Activated CD4-positive, alpha-beta T cell treated with anti-CD3 and anti-CD28 coated beads for 48 hours (primary cell): Measurements from ENCODE around the gene PIK3R3.
"Not testable (repeated sequence)": the region's sequence is repeated elsewhere in the genome, so short reads cannot be mapped to it uniquely, and the experiment has no call there.

Source experiments
- DNase-seq: peaks from one replicate; pipeline ENCODE4 v3.0.0-alpha.2; 2020

PIK3R3 gene

DNA sequence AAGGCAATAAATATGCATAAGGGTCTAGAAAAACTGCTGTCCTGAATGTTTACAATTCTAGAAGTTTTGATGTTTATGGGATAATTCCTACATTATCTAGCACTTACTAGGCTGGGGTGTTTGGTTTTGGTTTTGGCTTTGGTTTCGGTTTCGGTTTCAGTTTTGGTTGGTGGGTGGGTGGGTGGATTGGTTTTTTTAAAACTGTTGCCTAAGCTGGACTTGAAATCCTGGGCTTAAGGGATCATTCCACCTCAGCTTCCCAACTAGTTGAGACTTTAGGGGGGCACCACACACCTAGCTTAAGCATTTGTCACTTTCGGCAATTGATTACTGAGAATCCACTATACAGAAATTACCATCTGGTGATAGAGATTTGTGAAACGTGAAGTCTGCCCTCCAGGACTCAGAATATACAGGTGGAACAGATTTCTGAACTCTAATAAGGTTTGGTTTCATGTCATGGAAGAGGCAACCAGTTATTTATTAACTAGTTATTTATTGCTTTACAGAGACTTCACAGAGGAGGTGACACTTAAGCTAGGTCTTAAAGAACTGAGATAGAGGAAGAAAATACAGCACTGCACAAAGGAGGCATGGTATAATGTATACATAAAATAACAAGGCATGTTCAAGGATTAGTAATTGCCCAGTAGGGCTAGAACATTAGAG, 69.6 kb downstream of the PIK3R3 start:
- DNase-seq = peak; percentile 63

DNA sequence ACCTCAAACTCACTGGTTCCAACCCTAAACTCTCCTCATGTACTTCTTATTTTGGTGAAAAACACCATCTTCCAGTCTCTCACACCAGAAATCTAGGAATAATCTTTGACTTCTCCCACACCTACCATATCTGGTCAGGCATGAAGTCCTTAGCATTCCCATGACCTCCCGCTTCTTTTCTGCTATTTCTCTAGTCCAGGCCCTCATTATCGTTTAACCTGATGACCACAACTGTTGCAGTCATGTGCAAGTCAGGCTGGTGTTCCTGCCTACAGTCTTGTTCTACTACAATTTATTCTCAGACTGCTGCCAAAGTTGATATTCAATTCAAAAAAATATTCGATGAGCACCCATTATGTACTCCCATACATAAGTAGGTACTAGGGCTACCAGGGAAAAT, 71.3 kb downstream of the PIK3R3 start:
- no peak for DNase-seq

DNA sequence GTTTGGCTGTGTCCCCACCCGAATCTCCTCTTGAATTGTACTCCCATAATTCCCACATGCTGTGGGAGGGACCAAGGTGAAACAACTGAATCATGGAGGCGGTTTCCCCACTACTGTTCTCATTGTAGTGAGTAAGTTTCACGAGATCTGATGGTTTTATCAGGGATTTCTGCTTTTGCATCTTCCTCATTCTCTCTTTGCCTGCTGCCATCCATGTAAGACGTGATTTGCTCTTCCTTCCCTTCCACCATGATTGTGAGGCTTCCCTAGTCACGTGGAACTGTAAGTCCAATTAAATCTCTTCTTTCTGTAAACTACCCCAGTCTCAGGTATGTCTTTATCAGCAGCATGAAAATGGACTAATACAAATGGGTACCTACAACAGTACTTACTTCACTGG, 73.5 kb downstream of the PIK3R3 start:
- no peak for DNase-seq

DNA sequence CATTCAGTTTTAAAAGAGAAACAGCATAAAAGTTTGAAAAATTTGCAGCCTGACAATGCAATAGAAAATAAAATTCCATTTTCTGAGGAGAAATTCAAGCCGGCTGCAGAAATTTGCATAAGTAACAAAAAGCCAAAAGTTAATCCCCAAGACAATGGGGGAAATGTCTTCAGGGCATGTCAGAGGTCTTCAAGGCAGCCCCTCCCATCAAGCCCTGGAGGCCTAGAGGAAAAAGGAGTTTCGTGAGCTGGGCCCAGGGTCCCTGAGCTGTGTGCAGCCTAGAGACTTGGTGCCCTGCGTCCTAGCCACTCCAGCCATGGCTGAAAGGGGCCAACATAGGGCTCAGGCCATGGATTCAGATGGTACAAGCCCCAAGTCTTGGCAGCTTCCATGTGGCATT, 74.6 kb downstream of the PIK3R3 start:
- DNase-seq = no peak

DNA sequence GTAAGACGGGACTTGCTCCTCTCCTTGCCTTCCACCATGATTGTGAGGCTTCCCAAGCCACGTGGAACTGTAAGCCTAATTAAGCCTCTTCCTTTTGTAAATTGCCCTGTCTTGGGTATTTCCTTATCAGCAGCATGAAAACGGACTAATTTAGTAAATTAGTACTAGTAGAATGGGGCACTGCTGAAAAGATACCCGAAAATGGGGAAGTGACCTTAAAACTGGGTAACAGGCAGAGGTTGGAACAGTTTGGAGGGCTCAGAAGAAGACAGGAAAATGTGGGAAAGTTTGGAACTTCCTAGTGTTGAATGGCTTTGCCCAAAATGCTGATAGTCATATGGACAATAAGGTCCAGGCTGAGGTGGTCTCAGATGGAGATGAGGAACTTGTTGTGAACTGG, 75.2 kb downstream of the PIK3R3 start:
- not testable (repeated sequence) for DNase-seq

DNA sequence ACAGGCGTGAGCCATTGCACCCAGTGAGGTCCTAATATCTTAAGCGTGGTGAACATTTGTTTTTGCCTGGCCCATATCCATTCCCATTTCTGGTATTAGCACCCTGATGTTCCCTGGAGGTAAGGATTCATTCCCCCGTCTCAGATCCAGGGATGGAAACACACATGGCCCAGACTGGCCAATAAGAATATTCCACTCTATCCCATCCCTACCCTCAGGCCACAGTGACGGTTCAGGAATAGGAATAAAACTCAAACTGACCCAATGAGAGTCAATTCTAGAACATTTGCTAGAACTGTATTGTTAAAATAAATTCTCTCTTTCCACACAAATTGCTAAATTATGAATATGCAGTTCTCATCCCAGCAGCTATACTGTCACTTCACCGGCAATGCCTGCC, 76.1 kb downstream of the PIK3R3 start:
- no peak for DNase-seq

DNA sequence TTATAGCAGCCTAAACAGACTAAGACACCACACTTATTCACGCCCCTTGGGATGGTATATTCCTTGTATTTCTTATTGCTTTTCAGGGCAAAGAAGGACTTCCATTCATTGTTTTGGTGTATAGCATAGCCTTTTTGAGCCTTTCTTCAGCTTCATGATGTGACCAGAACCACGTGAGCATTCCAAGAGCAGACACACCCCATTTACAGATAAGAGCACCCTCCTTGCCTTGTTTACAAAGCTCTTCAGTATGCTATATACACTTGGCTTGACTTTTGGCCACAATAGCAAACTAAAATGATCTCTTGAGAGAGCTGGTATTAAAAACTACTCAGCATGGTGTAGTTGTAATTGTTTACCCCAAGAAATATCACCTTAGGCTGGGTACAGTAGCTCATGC, 78.7 kb downstream of the PIK3R3 start:
- DNase-seq = no peak

DNA sequence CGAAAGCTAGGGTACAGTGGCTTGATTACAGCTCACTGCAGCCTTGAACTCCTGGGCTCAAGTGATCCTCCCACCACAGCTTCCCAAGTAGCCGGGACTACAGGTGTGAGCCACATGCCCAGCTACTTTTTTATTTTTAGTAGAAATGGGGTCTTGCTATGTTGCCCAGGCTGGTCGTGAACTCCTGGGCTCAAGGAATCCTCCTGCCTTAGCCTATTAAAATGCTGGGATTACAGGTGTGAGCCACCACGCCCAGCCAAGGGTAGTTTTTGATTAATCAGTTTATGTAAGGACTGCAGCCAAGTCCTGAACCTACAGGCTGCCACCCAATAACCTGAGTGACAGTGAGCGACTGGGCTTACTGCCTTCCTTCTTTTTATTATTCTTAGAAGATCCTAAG, 88.3 kb downstream of the PIK3R3 start:
- DNase-seq = no peak

DNA sequence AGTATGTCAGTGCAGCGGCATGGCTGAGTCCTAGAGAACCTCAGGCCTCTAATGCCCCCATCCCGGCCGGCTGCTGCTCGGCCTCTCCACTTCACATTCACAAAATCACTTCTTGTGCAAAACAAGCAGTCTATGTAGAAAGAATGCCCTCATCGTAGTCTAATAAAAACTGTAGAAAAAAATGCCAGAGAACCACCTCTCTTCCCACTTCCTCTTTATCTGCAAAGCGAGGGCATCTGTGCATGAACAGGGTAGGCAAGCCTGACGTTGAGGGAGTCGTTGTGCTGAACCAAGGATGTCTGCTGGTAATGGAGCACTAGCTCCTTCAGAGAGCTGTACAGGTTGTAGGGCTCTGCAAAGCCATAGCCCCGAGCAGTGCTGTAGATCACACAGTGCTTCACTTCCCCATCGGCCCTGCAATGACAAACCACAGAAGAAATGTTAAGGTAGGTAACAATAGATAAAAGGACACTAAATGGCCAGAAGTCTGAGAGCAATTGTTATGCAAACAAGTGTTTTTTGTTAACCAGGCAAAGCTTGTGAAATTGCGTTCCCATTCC, 88.9 kb downstream of the PIK3R3 start:
- DNase-seq = no peak

DNA sequence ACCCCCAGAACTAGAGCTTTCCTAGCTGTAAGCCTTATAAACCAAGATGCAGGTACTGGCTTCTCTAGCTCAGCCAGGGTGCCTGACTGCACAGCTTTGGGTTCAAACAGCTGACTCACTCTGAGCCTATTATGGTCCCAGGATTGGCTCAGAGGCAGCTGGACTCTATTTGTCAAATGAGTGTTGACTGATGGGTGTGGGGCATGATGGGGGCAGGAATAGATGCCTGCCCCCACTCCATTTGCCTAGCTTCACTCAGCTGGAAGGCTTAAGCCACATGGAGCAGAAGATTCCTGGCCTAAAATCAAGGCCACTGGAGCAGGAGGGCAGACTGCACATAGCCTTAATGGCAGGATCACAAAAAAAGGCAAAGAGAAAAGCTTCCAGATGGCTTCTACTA, 90.5 kb downstream of the PIK3R3 start:
- no peak for DNase-seq

DNA sequence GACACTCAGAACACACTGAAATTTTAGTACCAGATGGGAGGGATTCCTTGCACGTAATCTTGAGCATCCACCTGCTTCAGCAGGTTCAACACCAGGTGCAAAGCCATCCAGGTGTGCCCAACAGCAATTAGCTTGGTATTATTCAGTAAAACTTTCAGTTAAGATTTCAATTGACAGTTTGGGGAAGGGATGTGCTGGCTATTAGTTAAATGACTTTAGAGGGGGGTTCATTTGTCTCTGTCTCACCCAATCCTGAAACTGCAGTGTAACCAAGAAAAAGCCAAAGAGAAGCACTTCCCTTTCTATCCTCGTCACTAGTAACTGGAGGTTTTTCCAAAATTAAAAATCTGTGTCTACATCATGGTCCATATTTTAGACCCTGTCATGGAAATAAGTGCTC, 90.9 kb downstream of the PIK3R3 start:
- DNase-seq = no peak

DNA sequence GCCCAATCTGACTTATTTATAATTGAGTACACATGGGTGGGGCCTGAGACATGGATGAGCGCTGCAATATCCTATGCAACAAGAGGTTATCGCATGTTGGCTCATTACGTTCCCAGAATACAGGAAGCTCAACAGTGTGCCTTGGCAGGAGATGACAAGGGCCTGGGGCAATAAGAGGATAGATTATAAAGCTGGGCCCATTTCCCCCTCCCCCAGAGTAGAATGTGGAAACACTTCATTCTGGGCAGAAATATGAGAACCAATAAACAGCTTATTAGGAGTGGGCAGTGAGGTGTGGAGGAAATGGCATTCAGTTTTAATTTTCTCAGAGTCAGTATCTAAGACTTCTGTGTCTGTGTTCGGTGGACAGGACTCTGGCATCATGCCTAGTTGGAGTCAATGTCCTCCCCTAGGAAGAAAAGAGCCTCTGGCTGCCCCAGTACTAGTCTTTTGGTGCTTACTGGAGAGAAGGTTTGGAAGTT, 92.8 kb downstream of the PIK3R3 start:
- no peak for DNase-seq

DNA sequence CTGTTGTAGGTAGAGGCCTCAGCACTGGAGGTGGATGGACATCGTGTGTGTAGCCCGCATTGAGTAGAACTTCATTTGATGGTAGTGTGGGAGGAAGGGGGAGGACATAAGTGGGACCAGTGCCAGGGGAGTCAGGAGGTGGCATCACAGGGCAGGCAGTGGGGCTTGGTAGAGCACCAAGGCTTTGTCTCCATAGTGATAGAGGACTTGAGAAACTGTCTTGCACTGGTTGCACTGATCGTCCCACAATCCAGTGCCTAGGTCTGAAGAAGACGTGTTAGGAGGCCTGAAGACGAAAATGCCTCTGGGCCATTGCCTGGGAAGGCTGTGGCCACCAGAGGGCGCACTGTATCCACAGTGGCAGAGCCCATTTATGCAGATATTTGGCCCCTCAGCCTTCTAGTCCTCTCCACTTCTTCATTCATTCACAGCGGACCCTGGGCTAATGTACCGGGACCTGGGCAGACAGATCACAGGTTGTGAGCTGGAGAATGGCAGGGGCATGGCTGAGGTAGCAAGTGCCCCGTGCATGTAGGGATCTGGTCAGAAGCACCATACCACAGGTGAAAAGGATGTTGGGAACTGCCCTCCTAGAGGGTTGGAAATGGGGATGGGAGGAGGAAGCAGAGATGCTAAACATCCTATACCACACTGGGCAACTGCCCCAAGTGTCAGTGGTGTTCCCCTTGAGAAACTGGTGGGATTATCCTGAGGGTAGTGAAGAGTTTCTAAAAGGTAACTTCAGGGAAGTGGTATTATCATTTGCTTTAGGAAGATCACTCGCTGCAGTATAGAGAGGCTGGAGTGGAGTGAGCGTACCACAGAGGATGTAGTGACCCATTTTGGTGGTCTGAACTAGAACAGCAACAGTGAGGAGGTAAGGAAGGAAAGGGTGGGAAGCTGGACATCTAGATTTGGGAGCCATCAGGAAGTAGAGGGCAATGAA, 95.3 kb downstream of the PIK3R3 start:
- DNase-seq = peak; percentile 88

DNA sequence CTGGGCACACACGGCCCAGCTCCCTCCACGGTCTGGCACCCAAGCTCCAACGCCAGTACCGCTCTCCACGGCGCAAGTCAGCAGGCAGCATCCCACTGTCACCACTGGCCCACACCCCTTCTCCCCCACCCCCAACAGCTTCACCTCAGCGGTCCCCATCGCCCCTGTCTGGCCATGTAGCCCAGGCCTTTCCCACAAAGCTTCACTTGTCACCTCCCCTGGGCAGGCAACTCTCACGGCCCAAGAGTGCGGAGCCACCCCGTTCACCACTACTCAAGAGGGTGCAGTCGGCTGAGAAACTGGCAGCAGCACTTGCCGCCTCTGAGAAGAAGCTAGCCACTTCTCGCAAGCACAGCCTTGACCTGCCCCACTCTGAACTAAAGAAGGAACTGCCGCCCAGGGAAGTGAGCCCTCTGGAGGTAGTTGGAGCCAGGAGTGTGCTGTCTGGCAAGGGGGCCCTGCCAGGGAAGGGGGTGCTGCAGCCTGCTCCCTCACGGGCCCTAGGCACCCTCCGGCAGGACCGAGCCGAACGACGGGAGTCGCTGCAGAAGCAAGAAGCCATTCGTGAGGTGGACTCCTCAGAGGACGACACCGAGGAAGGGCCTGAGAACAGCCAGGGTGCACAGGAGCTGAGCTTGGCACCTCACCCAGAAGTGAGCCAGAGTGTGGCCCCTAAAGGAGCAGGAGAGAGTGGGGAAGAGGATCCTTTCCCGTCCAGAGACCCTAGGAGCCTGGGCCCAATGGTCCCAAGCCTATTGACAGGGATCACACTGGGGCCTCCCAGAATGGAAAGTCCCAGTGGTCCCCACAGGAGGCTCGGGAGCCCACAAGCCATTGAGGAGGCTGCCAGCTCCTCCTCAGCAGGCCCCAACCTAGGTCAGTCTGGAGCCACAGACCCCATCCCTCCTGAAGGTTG, 97.6 kb downstream of the PIK3R3 start:
- DNase-seq = no peak

DNA sequence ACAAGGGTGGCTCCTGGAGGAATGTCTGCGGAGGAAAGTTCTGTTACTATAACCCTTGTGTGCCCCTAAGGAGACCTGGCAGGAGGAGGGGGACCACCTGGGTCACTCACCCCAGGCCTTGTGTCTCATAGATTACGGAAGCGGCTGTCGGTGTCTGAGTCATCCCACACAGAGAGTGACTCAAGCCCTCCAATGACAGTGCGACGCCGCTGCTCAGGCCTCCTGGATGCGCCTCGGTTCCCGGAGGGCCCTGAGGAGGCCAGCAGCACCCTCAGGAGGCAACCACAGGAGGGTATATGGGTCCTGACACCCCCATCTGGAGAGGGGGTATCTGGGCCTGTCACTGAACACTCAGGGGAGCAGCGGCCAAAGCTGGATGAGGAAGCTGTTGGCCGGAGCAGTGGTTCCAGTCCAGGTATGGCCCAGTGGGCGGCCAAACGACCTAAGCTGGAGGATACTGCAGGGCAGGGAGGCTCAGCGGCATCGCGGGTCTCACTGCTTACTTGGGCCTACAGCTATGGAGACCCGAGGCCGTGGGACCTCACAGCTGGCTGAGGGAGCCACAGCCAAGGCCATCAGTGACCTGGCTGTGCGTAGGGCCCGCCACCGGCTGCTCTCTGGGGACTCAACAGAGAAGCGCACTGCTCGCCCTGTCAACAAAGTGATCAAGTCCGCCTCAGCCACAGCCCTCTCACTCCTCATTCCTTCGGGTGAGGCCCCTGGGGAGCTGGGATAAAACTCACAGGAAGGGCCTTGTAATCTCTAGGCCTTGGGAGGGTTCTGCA, 101.4 kb downstream of the PIK3R3 start:
- no peak for DNase-seq

DNA sequence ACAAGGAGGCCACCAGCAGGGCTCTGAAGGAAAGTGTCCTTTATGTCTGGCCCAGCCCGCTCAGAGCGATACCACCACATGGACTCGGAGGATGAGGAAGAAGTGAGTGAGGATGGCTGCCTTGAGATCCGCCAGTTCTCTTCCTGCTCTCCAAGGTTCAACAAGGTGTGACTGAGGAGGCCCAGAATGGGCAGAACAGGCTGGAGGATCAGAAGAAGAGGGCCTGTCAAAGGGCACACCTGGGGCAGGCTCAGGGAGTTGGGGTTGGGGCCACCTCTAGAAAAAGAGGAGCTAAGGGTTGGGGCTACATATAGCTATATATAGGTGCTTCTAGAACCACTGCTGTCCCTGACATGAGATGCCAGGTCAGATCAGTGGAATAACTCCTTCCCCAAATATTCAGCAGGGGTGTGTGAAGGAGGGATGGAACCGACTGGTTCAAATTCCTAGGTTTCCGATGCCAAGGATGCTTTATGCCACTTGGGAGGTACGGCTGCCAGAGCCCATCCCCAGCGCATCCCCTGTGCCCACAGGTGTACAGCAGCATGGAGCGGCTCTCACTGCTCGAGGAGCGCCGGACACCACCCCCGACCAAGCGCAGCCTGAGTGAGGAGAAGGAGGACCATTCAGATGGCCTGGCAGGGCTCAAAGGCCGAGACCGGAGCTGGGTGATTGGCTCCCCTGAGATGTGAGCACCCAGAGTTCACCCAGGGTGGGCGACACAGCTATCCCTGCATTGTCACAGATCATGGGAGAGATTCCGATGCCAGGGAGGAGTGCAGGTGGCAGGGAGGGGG, 102.2 kb downstream of the PIK3R3 start:
- DNase-seq = no peak

DNA sequence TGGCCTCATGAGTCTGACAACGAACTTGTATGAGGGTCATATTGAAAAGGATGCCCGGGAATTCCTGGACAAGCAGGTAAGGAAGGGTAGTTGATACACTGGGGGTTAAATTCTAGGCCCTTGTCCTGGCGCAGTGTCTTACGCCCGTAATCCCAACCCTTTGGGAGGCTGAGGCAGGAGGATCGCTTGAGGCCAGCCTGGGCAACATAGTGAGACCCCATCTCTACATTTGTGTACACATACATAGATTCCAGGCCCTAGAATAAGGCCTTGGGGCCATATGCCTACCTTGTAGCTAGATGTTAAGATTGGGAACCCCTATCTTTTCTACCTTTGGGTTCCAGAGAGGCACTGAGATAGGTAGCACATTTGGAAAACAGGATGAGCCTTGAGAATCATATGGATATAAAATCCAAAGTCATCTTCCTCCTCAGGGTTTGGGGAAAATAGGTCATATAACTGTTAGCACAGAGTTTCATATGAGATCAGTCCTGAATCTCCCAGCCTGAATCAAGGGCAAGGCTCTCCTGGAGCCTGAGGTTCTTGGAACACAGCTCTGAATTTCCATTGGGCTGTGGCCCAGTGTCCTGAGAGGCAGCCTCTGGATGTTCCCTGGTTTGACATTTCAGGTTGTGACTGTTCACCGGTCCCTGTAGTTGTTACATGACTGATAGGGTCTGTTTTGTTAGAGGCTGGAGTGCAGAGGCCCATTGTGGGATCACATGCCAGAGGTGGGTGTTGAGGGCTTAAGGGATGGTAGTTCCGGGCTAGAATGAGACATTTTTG, 104.4 kb downstream of the PIK3R3 start:
- DNase-seq = no peak

DNA sequence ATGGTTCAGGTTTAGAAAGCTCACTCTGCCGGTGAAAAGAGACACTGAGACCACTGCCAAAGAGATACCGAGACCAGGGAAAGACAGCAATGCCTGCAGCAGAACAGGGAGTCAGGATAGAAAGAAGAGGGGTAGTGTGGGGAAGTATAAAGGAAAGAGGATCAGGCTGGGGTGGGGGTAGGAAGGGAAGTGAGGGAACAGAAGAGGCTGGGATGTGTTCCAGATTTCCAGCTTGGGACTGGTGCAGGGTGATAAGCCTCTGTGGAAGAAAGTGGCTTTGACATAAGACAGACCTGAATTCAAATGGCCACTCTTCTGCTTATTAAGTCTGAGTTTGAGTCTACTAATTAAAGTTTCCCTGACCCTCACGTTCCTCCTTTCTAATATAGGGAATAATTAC, 105.9 kb downstream of the PIK3R3 start:
- no peak for DNase-seq

DNA sequence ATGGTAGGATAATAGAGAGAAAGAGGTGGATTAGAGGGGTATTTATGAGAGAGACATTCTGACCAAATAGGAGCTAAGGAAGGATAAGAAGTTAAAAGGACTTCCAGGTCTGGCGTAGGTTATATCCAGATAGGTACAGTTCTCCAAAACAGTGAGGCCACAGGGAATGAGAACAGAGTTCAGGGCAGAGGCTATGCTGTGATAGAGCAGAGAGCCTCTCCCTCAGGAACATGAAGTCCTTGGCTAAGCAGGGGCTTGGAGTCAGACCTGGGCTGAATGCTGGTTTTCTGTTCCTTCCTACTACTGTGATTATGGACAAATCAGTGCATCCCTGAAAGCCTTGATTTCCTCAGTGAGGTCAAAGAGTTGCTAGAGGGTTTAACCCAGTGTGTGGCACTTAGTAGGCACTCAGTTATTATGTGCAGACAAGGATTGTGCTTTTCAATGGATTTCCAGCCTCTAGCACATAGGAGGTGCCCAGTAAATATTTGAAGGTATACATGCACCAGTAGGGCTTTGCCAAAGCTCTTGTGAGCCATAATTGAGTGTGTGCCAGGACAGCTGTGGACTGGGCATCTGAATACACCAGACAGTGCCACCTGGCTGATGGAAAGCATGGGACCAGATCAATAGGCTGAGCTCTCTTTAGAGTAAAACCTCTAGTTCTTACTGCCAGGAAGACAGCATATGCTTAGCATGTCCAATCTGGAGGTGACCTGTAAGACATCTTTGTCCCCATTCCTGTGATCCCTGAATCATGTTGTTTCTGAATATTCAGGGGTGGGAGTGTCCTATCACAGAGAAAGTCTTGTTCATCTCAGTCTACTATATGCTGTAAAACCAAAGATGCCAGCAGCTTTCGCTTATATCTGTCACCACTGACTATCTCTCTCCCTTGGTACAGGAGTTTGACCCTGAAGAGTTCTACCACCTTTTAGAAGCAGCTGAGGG, 111.1 kb downstream of the PIK3R3 start:
- DNase-seq = no peak
